ENCODE results near the gene VPS72.
"Not testable (repeated sequence)": the region's sequence is repeated elsewhere in the genome, so short reads cannot be mapped to it uniquely, and the experiment has no call there.

VPS72 gene

GRCh38 chr1:151189637-151190445, at the start of gene VPS72:
Gene VPS72 (minus strand): TSS chr1:151190197. CDS start chr1:151190121, 76 bp downstream.
- DNase-seq (ENCODE audit: low read depth in 2 of 2), result peak; percentile 71 to 74

DNA sequence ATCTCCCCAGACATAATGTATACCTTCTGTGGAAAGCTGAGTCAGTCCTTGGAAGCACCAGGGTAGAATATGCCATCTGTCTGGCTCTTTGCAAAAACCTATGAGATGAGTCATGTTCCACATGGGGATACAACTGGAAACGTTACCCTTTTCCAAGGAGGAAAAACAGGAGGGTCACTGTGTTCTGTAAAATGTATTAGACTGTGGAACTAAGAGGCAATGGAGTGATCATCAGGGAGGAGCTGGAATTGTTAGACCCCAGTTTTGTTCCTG, 48.4 kb upstream of the VPS72 start:
- DNase-seq (ENCODE audit: low read depth in 2 of 2), result no peak

DNA sequence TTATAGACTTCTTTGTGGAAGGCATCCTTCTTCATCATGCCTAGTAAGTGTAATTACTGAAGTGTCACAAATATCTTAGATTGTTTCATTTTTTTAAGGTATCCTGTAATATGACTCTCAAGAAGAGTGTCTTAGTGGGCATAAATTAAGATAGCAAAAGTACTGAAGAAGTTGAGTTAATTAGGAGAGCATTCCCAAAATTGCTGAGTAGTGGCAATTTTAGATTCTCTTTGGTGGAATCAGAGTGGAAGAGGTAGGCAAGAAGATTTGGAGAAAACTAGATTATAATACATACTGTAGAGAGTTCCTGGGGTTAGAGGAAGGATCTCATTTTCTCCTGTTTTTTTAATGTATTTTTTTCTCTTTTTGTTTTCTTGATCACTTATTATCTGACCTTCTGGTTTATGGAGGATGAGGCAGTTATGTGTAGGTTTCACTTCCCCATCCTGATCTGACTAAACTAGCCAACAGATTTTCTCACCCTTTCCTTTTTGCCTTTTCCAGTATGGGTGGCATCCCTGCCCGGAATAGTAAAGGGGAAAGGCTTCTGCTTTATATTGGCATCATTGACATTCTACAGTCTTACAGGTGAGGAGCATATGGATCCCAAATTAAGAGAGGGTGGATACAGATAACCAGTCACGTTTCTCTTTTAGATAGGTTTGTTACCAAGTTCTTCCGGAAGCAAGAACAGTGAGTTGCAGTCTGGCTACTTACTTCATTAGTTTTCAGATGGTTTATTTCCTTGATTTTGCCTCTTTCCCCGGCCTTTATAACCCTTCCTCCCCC, 47.9 kb upstream of the VPS72 start:
- DNase-seq (ENCODE audit: low read depth in 2 of 2), result no peak

- no peak for DNase-seq (ENCODE audit: low read depth in 2 of 2)
Measured at GRCh38 chr1:151235235-151235634, 45.2 kb upstream of the VPS72 start.

- no peak for DNase-seq (ENCODE audit: low read depth in 2 of 2)
Measured at GRCh38 chr1:151222130-151222529, 32.1 kb upstream of the VPS72 start.

GRCh38 chr1:151221616-151222015, 31.6 kb upstream of the VPS72 start:
- DNase-seq (ENCODE audit: low read depth in 2 of 2), result no peak

- no peak for DNase-seq (ENCODE audit: low read depth in 2 of 2)
Measured at GRCh38 chr1:151213560-151213959, 23.6 kb upstream of the VPS72 start.

GRCh38 chr1:151211972-151212705, 22.1 kb upstream of the VPS72 start:
- no peak for DNase-seq (ENCODE audit: low read depth in 2 of 2)

- no peak for DNase-seq (ENCODE audit: low read depth in 2 of 2)
Measured at GRCh38 chr1:151210830-151211229, 20.8 kb upstream of the VPS72 start.

DNA sequence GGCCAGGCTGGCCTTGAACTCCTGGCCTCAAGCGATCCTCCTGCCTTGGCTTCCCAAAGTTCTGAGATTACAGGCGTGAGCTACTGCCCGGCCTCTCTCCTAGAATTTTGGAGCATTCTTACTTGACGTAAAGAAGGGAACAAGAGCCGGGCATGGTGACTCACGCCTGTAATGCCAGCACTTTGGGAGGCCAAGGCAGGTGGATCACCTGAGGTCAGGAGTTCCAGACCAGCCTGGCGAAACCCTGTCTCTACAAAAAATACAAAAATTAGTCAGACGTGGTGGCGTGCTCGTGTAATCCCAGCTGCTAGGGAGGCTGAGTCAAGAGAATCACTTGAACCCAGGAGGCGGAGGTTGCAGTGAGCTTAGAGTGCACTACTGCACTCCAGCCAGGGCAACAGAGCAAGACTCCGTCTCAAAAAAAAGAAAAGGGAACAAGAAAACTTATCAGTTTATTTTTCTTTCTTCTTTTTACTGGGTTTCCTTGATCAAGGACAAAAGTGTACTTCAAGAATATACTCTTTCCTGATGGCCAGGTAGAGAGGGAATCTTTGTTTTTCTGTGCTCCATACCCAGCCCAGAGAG, 15.5 kb upstream of the VPS72 start:
- not testable (repeated sequence) for DNase-seq (ENCODE audit: low read depth in 2 of 2)

GRCh38 chr1:151199873-151200581, 10.0 kb upstream of the VPS72 start:
- peak in 1 of 2 donors; percentile 18 for DNase-seq (ENCODE audit: low read depth in 2 of 2)

- peak; percentile 99 for DNase-seq (ENCODE audit: low read depth in 2 of 2)
Measured at GRCh38 chr1:151198254-151199127, 8.5 kb upstream of the VPS72 start, which contains the start of gene PIP5K1A. Gene PIP5K1A (plus strand): TSS chr1:151198552. CDS start chr1:151198997, 445 bp downstream.

DNA sequence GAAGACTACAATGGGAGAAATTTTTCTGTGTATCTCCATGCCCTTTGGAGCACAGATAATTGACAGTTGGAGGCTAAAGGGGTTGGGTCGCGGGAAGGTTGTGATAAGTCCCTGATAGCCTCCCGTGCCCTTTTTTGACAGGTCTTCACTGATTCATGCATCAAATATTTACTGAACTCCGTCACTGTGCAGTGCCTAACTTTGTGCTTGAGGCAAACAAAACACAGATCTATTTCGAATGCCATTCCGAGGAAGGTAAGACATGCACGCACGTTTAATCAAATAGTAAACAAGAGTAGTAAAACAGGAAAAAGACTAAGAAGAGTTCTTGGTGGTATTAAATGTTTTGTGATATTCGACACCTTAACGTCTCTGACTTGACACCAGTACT, 7.9 kb upstream of the VPS72 start:
- no peak for DNase-seq (ENCODE audit: low read depth in 2 of 2)

DNA sequence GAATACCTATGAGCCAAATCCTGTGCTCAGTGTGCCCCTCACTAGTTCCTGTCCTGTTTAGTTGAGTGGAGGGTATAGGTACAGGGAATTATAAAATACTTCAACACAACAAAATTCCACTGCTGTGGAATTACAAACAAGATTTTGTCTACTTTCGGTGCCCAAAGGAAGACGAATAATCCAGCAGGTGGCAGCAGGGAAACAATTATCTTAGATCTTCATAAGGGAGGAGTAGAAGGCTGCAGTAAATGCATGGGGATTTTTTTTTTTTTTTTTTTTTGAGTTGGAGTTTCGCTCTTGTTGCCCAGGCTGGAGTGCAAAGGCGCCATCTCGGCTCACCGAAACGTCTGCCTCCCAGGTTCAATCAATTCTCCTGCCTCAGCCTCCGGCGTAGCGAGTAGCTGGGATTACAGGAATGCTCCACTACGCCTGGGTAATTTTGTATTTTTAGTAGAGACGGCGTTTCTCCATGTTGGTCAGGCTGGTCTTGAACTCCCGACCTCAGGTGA, 6.3 kb upstream of the VPS72 start:
- DNase-seq (ENCODE audit: low read depth in 2 of 2), result peak in 1 of 2 donors; percentile 44

DNA sequence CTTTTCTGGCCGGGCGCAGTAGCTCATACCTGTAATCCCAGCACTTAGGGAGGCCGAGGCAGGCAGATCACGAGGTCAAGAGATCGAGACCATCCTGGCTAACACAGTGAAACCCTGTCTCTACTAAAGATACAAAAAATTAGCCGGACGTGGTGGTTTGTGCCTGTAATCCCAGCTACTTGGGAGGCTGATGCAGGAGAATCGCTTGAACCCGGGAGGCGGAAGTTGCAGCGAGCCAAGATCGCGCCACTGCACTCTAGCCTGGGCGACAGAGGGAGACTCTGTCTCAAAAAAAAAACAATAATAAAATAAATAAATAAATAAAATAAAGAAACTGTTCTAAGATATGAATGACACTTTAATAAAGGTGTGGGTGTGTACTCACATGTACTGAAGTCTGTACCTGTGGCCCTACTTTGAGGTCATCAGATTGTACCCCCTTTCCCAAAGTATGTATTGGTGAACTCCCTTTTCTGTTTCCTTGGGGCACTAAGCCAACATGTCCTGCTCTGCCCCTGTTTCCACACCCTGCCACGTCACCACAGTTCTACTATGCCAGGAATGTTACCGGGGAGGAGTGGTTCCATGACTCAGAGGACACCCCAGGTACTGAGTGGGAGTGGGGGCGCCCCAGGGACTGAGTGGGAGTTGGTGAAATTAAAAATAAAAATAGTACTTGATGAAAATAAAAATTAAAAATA, 5.0 kb upstream of the VPS72 start:
- peak in 1 of 2 donors; percentile 21 for DNase-seq (ENCODE audit: low read depth in 2 of 2)

DNA sequence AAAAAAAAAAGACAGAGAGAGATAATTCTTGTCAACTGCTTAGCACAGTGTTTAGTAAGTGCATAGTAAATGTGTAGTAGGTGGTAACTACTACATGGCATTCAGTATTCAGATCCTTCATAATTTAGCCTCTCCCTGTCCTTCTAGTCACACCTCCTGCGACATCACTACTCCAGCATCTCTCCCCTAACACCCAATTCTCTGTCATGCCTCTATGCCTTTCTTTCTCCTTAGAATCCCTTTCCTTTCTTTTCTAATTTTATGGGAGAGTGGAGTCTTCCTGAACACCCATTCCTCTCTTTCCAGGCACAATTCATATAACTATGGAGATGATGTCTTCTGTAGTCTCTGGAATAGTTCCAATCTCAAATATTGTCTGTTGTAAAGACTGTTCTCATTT, 3.9 kb upstream of the VPS72 start:
- no peak for DNase-seq (ENCODE audit: low read depth in 2 of 2)

DNA sequence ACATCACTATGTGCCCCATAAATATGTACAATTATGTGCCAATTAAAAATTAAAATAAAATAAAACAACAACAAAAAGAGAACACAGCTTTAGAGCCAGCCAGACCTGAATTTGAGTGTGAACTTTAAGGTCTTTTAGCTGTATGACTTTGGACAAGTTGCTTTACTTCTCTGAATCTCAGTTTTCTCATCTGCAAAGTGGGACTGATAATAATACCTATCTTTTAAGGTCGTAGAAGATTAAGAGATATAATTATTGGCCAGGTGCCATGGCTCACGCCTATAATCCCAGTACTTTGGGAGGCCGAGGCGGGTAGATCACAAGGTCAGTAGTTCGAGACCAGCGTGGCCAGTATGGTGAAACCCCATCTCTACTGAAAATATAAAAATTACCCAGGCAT, 3.3 kb upstream of the VPS72 start:
- no peak for DNase-seq (ENCODE audit: low read depth in 2 of 2)

GRCh38 chr1:151192047-151192446, 2.0 kb upstream of the VPS72 start:
- no peak for DNase-seq (ENCODE audit: low read depth in 2 of 2)

DNA sequence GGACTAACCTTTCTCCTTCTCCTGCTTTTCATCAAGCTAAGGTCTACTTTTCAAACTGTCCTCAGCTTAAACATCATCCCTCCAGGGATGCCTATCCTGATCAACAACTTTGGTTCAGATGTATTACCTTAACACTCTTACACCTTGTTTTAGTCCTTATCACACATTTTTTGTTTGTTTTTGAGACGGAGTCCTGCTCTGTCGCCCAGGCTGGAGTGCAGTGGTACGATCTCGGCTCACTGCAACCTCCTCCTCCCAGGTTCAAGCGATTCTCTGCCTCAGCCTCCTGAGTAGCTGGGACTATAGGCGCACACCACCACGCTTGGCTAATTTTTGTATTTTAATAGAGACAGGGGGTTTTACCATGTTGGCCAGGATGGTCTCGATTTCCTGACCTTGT, 1.3 kb downstream of the VPS72 start:
- not testable (repeated sequence) for DNase-seq (ENCODE audit: low read depth in 2 of 2)

GRCh38 chr1:151187205-151187604, 2.8 kb downstream of the VPS72 start:
- DNase-seq (ENCODE audit: low read depth in 2 of 2), result no peak

All from stimulated activated CD4-positive, alpha-beta T cell treated with anti-CD3 and anti-CD28 coated beads, Interleukin-1b, Interleukin-23, amount 100 ng/mL, for 4 hours (primary cell).